Choroid plexus epithelial cell (primary cell): Measurements from ENCODE around the gene BAHD1.

ENCODE experiments used
- DNase-seq: peaks from one replicate; pipeline ENCODE4 v3.0.0-alpha.2; 2010; ENCODE audit warnings: low read depth
- H3K4me3 ChIP-seq: 2 replicates; pipeline ENCODE4 v1.5.1; 2011; ENCODE audit warnings: low read depth, mild to moderate bottlenecking, control low read depth, low read length, moderate library complexity
- CTCF ChIP-seq: conservative IDR thresholded peaks from 2 replicates; pipeline ENCODE4 v1.5.1; 2011; ENCODE audit warnings: low read depth, mild to moderate bottlenecking, control low read depth, inconsistent platforms, low read length, moderate library complexity

Gene BAHD1

GRCh38 chr15:40486066-40486770, 45.5 kb downstream of the BAHD1 start:
- no peak for DNase-seq
- TF ChIP-seq CTCF = no peak
- H3K4me3 ChIP-seq = no peak overlapping the region

GRCh38 chr15:40487816-40488682, 47.3 kb downstream of the BAHD1 start:
- TF ChIP-seq CTCF = no peak
- no peak for DNase-seq
- H3K4me3 ChIP-seq = no peak overlapping the region

DNA sequence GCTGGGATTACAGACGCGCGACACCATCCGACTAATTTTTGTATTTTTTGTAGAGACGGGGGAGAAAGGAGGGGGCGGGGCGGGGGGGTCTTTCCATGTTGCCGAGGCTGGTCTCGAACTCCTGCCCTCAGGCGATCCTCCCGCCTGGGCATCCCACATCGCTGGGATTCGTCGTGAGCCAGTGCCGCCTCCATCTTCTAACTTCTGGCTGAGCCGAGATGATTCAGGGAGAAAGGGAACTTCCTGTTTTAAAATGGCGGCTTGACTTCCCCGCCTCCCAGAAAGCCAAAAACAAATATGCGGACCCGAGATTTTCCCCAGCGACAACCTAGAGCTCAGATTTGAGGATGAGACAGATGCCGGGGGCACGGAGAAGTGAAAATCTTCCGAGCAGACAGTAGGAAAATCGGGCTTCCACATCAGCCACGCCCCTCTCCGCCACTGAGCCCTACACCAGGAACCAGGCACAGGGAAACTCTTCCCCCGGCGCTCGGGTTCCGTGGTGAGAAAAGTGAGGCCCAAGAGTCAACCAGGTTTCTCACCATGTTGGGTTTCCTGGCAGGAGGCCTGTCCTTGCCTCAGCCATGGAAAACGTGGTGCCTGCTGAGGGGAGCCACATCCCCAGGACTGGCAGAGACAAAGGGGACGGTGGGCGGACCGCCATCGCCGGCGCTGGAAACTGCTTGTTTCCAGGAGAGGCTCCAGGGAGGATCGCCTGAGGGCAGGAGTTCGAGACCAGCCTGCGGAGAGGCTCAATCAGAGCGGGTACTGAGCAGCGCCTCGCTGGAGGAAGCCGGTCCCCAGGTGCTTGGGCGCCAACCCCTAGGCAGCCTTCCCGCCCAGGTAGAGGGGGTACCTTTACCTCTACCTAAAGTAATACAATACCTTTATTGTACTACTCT, 48.8 kb downstream of the BAHD1 start:
- no peak for TF ChIP-seq CTCF
- no peak for DNase-seq
- H3K4me3 ChIP-seq = no peak overlapping the region

DNA sequence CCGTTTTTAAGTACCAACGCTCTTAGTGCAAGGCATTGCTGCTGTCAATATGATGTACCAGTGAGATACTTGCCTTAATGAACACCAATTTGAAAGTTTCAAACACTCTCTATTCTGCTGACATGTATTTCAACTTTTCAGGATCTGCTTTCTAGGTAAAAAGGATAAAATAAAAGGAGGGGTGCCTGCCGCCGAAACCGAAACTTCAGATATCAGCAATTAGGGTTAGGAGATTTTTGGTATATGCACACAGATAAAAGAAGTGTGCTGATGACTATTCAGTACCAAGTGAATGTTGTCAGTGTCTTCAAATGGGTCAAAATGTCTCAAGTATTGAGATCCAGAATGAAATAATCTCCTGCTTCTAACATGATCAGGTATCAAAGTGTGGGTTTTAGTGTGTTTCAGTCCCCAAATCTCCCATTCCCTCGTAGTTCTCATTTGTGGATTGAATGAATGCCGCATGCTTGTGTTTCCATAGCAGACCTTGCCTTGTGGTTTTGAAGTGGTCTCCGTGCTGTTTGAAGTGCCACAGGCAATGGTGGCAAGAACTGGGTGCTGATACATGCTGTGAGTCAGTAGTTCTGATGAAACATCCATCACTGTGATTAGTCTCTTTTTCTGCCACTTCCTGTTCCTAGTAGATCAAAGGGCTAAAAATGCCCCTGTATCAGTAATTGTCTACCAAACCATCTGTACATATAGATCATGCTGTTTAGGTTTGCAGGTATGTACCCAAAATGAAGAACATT, 52.5 kb downstream of the BAHD1 start:
- no peak for DNase-seq
- no peak overlapping the region for H3K4me3 ChIP-seq
- no peak for TF ChIP-seq CTCF

GRCh38 chr15:40495516-40495915, 54.8 kb downstream of the BAHD1 start:
- TF ChIP-seq CTCF = no peak
- DNase-seq = no peak
- no peak overlapping the region for H3K4me3 ChIP-seq

DNA sequence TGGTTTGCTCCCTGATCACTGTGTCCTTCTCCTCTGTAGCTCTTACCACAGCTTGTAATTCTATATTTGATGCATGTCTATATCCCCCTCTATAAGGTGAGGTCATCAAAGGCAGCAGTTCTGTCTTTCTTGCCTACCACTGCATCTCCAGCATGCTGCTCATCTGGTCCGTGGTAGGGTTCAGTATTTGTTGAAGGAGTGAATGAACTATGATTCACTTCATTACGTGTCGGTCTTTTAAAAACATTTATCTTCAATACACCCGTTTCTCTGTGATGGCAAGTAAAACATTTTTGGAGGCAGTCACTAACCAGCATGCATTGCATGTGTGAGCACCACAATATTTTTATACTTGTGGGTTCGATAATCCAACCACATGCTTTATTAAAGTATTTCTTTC, 57.7 kb downstream of the BAHD1 start:
- DNase-seq = no peak
- TF ChIP-seq CTCF = no peak
- H3K4me3 ChIP-seq = no peak overlapping the region
